Activated CD8-positive, alpha-beta T cell treated with anti-CD3 and anti-CD28 coated beads, Interleukin-2, amount 10 ng/mL, durations not matched to agents 7 days and 5 days (primary cell): ENCODE measurements around the gene MROH9. TPM values are rescaled to one million over a fixed set of nuclear protein-coding genes. Genes with fewer than 3 reads are reported as not detected.

Source experiments
- microRNA-seq: library from miRNA; unstranded; fragments of <30 nt; microRNA quantifications from one replicate; pipeline ENCODE4 v1.2.0, GENCODE V29; 2022
- total RNA-seq, 2 experiments: library from RNA; stranded (reverse); gene quantifications; one replicate each; pipeline ENCODE4 v1.2.3, GENCODE V29; 2021

MROH9 gene
- total RNA-seq, 2 experiments from 2014 or later = not detected

Small RNA genes within 50 kb of the gene (microRNA-seq; reads per million reads assigned to microRNA genes)
- gene MIR1295A (not detected), gene MIR1295B (not detected)

Other genes starting within 250 kb of the MROH9 start
- gene FMO3, start 155.4 kb downstream of the MROH9 start, total RNA-seq = not detected
- gene FMO2, start 249.8 kb downstream of the MROH9 start, total RNA-seq = not detected